ENCODE results near the gene NCR2. TPM values are rescaled to one million over a fixed set of nuclear protein-coding genes. Genes with fewer than 3 reads are reported as not detected.

The NCR2 gene
- total RNA-seq, 1 experiment from 2014 or later = not detected

DNA sequence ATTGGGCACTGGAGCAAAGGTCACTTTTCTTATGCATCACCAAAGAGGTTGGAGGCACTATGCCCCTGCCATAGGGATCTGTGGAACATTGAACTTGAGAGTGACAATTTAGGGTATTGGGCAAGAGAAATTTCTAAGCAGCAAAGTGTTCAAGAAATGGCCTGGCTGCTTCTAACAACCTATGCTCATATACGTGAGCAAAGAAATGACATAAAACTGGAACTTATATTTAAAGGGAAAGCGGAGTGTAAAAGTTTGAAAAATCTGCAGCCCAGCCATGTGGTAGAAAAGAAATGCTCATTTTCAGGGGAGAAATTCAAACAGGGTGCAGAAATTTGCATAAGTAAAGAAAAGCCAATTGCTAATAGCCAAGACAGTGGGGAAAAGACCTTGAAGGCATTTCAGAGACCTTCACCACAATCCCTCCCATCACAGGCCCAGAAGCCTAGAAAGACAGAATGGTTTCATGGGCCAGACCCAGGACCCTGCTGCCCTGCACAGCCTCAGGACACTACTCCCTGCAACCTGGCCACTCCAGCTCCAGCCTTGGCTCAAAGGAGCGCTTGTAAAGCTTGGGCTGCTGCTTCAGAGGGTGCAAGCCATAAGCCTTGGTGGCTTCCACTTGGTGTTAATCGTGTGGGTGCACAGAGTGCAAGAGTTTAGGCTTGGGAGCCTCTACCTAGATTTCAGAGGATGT, 24.4 kb downstream of the NCR2 start:
- TF ChIP-seq TCF7L2 (IDR thresholded peaks at IDR 0.05; ENCODE audit: low read depth, low read length) (no peak), POLR2AphosphoS5 (IDR thresholded peaks at IDR 0.05; ENCODE audit: low read depth, low read length) (no peak), SIN3A (IDR thresholded peaks at IDR 0.05; ENCODE audit: borderline replicate concordance, insufficient read depth, low read depth, low read length) (no peak)
- TF ChIP-seq, protein P1, sequence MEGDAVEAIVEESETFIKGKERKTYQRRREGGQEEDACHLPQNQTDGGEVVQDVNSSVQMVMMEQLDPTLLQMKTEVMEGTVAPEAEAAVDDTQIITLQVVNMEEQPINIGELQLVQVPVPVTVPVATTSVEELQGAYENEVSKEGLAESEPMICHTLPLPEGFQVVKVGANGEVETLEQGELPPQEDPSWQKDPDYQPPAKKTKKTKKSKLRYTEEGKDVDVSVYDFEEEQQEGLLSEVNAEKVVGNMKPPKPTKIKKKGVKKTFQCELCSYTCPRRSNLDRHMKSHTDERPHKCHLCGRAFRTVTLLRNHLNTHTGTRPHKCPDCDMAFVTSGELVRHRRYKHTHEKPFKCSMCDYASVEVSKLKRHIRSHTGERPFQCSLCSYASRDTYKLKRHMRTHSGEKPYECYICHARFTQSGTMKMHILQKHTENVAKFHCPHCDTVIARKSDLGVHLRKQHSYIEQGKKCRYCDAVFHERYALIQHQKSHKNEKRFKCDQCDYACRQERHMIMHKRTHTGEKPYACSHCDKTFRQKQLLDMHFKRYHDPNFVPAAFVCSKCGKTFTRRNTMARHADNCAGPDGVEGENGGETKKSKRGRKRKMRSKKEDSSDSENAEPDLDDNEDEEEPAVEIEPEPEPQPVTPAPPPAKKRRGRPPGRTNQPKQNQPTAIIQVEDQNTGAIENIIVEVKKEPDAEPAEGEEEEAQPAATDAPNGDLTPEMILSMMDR (IDR thresholded peaks at IDR 0.05) = no peak
- TF ChIP-seq, protein P2, sequence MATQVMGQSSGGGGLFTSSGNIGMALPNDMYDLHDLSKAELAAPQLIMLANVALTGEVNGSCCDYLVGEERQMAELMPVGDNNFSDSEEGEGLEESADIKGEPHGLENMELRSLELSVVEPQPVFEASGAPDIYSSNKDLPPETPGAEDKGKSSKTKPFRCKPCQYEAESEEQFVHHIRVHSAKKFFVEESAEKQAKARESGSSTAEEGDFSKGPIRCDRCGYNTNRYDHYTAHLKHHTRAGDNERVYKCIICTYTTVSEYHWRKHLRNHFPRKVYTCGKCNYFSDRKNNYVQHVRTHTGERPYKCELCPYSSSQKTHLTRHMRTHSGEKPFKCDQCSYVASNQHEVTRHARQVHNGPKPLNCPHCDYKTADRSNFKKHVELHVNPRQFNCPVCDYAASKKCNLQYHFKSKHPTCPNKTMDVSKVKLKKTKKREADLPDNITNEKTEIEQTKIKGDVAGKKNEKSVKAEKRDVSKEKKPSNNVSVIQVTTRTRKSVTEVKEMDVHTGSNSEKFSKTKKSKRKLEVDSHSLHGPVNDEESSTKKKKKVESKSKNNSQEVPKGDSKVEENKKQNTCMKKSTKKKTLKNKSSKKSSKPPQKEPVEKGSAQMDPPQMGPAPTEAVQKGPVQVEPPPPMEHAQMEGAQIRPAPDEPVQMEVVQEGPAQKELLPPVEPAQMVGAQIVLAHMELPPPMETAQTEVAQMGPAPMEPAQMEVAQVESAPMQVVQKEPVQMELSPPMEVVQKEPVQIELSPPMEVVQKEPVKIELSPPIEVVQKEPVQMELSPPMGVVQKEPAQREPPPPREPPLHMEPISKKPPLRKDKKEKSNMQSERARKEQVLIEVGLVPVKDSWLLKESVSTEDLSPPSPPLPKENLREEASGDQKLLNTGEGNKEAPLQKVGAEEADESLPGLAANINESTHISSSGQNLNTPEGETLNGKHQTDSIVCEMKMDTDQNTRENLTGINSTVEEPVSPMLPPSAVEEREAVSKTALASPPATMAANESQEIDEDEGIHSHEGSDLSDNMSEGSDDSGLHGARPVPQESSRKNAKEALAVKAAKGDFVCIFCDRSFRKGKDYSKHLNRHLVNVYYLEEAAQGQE (IDR thresholded peaks at IDR 0.05; ENCODE audit: insufficient read depth in 1 of 2, low read depth in 2 of 2, low read length in 1 of 2) = no peak
- intact Hi-C loops (cut with micrococcal nuclease; ENCODE audit: unreplicated experiment) (no loop called here), in situ Hi-C loops (cut with HindIII; ENCODE audit: low pct_unique_long_range_greater_than_20kb, low sequenced_read_pairs) (no loop called here)
- no TSS peak for BruUV-seq (replicated peaks)
- no peak for DNase-seq (ENCODE audit: low read depth, low spot score)
- no peaks in the 10 kb centered on the region for H3K4me1 ChIP-seq (ENCODE audit: control insufficient read depth, insufficient read depth, low read length)
- ATAC-seq = no peak
- peaks cover 13% of the 10 kb centered on the region for H3K27me3 ChIP-seq (ENCODE audit: control insufficient read depth, insufficient read depth, low read length)
- no peak overlapping the region for H3K27ac ChIP-seq (ENCODE audit: low read length)
- H3K9me3 ChIP-seq (ENCODE audit: control insufficient read depth, insufficient read depth, low read depth, low read length) = peaks cover 6% of the 10 kb centered on the region; the same call in 1 of the 2 replicates
- no peak overlapping the region for H3K4me3 ChIP-seq (ENCODE audit: low read depth in 2 of 2, low read length in 2 of 2)
- ChIA-PET POLR2A (no interaction called here), CTCF (no interaction called here)
- no peaks in the 10 kb centered on the region for H3K36me3 ChIP-seq (ENCODE audit: control insufficient read depth, insufficient read depth, low read length)

DNA sequence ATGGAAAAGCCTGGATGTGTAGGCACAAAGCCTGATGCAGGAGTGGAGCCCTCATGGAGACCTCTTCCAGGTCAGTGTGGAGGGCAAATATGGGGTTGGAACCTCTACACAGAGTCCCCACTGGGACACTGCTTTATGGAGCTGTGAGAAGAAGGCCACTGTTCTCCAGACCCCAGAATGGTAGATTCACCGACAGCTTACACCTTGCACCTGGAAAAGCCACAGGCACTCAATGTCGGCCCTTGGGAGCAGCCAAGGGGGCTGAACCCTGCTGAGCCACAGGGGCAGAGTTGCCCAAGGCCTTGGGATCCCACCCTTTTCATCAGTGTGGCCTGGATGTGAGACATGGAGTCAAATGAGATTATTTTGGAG, 24.9 kb downstream of the NCR2 start:
- no peak for ATAC-seq
- TF ChIP-seq POLR2AphosphoS5 (IDR thresholded peaks at IDR 0.05; ENCODE audit: low read depth, low read length) (no peak), SIN3A (IDR thresholded peaks at IDR 0.05; ENCODE audit: borderline replicate concordance, insufficient read depth, low read depth, low read length) (no peak), TCF7L2 (IDR thresholded peaks at IDR 0.05; ENCODE audit: low read depth, low read length) (no peak)
- TF ChIP-seq, protein P2 (IDR thresholded peaks at IDR 0.05; ENCODE audit: insufficient read depth in 1 of 2, low read depth in 2 of 2, low read length in 1 of 2) = no peak
- TF ChIP-seq, protein P1 (IDR thresholded peaks at IDR 0.05) = no peak
- no TSS peak for BruUV-seq (replicated peaks)
- no peak overlapping the region for H3K27ac ChIP-seq (ENCODE audit: low read length)
- no peak overlapping the region for H3K4me3 ChIP-seq (ENCODE audit: low read depth in 2 of 2, low read length in 2 of 2)
- peaks cover 17% of the 10 kb centered on the region for H3K27me3 ChIP-seq (ENCODE audit: control insufficient read depth, insufficient read depth, low read length)
- ChIA-PET POLR2A (no interaction called here), CTCF (no interaction called here)
- H3K9me3 ChIP-seq (ENCODE audit: control insufficient read depth, insufficient read depth, low read depth, low read length) = peaks cover 6% of the 10 kb centered on the region; the same call in 1 of the 2 replicates
- in situ Hi-C loops (cut with HindIII; ENCODE audit: low pct_unique_long_range_greater_than_20kb, low sequenced_read_pairs) = no loop called here
- no peak for DNase-seq (ENCODE audit: low read depth, low spot score)
- H3K36me3 ChIP-seq (ENCODE audit: control insufficient read depth, insufficient read depth, low read length) = no peaks in the 10 kb centered on the region
- H3K4me1 ChIP-seq (ENCODE audit: control insufficient read depth, insufficient read depth, low read length) = no peaks in the 10 kb centered on the region
- intact Hi-C loops (cut with micrococcal nuclease; ENCODE audit: unreplicated experiment) = no loop called here

Measured in Panc1 (cell line).